CD4-positive, CD25-positive, alpha-beta regulatory T cell (primary cell): ENCODE data around the gene CCNY. TPM values are rescaled to one million over a fixed set of nuclear protein-coding genes. Genes with fewer than 3 reads are reported as not detected.
"Not testable (repeated sequence)": the region's sequence is repeated elsewhere in the genome, so short reads cannot be mapped to it uniquely, and the experiment has no call there.

ENCODE experiments used
- ATAC-seq, 2 donors: fragments of 150-1000 bp; cut with Tn5 transposase; one replicate each; pipeline ENCODE4 v1.10.0; 2021; ENCODE audit warnings: low read depth in 2 of 2, moderate number of reproducible peaks in 2 of 2, moderate library complexity in 1 of 2
- DNase-seq, 3 donors: peaks; one replicate each; pipeline versions ENCODE4 v3.0.0 to v3.0.0-alpha.2; 2012 to 2022; ENCODE audit warnings: mixed read lengths in 1 of 3
- H3K27ac ChIP-seq: one replicate; pipeline ENCODE4 v1.7.0; 2013; ENCODE audit warnings: mild to moderate bottlenecking, low read length; ENCODE audit not compliant: insufficient read depth, poor library complexity, severe bottlenecking
- H3K27me3 ChIP-seq: one replicate; pipeline ENCODE4 v1.7.0; 2013; ENCODE audit warnings: low read length; ENCODE audit not compliant: control insufficient read depth, insufficient read depth
- H3K36me3 ChIP-seq: one replicate; pipeline ENCODE4 v1.7.0; 2013; ENCODE audit warnings: mild to moderate bottlenecking, low read length, moderate library complexity; ENCODE audit not compliant: control insufficient read depth, insufficient read depth
- H3K4me1 ChIP-seq: 2 replicates; pipeline ENCODE4 v1.7.0; 2013; ENCODE audit warnings: mild to moderate bottlenecking, low read length; ENCODE audit not compliant: insufficient read depth, control insufficient read depth, poor library complexity, severe bottlenecking
- H3K4me3 ChIP-seq: one replicate; pipeline ENCODE4 v1.7.0; 2013; ENCODE audit warnings: low read depth, mild to moderate bottlenecking, low read length, moderate library complexity
- H3K9me3 ChIP-seq, 2 experiments: 1 replicate in 1 of 2; 2 replicates in 1 of 2; pipeline ENCODE4 v1.7.0; 2013; ENCODE audit warnings: low read length in 2 of 2, mild to moderate bottlenecking in 1 of 2, moderate library complexity in 1 of 2; ENCODE audit not compliant: control insufficient read depth in 2 of 2
- H3K27ac Mint-ChIP-seq, 3 donors: one replicate each; pipeline ENCODE4 v1.8.0; 2020 to 2022; ENCODE audit warnings: mild to moderate bottlenecking in 3 of 3, mixed read lengths in 3 of 3, moderate library complexity in 2 of 3
- H3K27me3 Mint-ChIP-seq: one replicate; pipeline ENCODE4 v1.8.0; 2022; ENCODE audit warnings: mild to moderate bottlenecking, mixed read lengths
- H3K36me3 Mint-ChIP-seq: one replicate; pipeline ENCODE4 v1.8.0; 2020; ENCODE audit warnings: mixed read lengths
- H3K4me1 Mint-ChIP-seq, 4 donors: one replicate each; pipeline ENCODE4 v1.8.0; 2020 to 2022; ENCODE audit warnings: mixed read lengths in 4 of 4, mild to moderate bottlenecking in 1 of 4
- H3K4me3 Mint-ChIP-seq, 4 donors: one replicate each; pipeline ENCODE4 v1.8.0; 2020 to 2022; ENCODE audit warnings: mild to moderate bottlenecking in 4 of 4, mixed read lengths in 4 of 4, moderate library complexity in 3 of 4
- H3K9me3 Mint-ChIP-seq, 7 donors: one replicate each; pipeline ENCODE4 v1.8.0; 2020 to 2022; ENCODE audit warnings: mixed read lengths in 7 of 7, mild to moderate bottlenecking in 3 of 7, moderate library complexity in 2 of 7
- polyA plus RNA-seq, 4 donors: library from polyadenylated mRNA; unstranded; fragments of 300-500 nt; fragmentation: Illumina TruSeq; gene quantifications; one replicate each; pipeline ENCODE4 v1.2.3, GENCODE V29; 2021
- total RNA-seq: library from RNA; stranded (reverse); gene quantifications from one replicate; pipeline ENCODE4 v1.2.3, GENCODE V29; 2022

The CCNY gene
- total and polyA plus RNA-seq, 5 donors from 2014 or later, result 6.4 to 58.3 (median 13.1) TPM

DNA sequence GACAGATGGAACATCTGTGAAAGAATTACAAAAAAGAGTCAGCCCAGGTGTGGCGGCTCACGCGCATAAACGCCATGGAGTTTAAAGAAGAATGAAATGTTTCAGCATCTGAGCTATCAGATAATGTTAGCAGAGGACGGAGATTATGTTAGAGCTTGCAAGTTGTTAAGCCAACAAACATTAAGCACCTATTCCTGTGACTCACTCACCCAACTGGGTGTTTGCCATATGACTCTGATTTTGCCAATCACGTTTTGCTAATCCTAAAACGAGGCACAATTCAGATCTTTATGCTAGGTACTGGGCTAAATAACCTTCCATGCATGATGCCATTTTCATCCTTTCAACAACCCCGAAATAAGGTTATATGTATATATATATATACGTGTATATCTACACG lies 29.0 kb upstream of the CCNY start:
- no peak overlapping the region for H3K4me3 Mint-ChIP-seq
- H3K9me3 Mint-ChIP-seq, result no peaks in the 10 kb centered on the region
- peaks cover 18% of the 10 kb centered on the region for H3K27me3 Mint-ChIP-seq
- Histone ChIP-seq H3K4me1 (no peaks in the 10 kb centered on the region), H3K27ac (no peak overlapping the region), H3K9me3 (no peaks in the 10 kb centered on the region), H3K36me3 (no peaks in the 10 kb centered on the region), H3K27me3 (no peaks in the 10 kb centered on the region), H3K4me3 (no peak overlapping the region)
- no peaks in the 10 kb centered on the region for H3K36me3 Mint-ChIP-seq
- no peak overlapping the region for H3K27ac Mint-ChIP-seq
- DNase-seq, result no peak
- no peaks in the 10 kb centered on the region for H3K4me1 Mint-ChIP-seq
- ATAC-seq, result no peak

DNA sequence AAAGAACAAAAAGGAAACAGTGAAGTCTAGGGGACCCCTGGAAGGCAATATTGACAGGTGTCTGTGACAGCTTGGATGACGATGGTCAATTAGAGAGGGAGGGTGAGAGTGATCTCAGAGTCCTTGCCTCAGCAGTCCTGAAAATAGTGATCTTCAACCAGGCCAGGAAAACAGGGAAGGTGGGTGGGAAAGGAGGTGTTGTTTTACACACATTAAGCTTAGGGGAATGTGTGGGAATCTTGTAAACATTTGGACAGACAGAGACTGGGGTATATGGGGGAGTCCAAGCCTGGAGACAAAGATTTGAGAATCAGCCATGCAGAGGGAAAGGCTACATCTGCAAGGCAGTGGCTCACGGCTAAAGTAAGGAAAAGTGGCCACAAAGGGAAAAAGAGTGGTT lies 27.5 kb upstream of the CCNY start:
- H3K36me3 Mint-ChIP-seq, result no peaks in the 10 kb centered on the region
- H3K27me3 Mint-ChIP-seq, result peaks cover 18% of the 10 kb centered on the region
- Histone ChIP-seq H3K27me3 (no peaks in the 10 kb centered on the region), H3K4me1 (no peaks in the 10 kb centered on the region), H3K4me3 (no peak overlapping the region), H3K9me3 (no peaks in the 10 kb centered on the region), H3K27ac (no peak overlapping the region), H3K36me3 (no peaks in the 10 kb centered on the region)
- DNase-seq (no peak), ATAC-seq (no peak)
- no peak overlapping the region for H3K4me3 Mint-ChIP-seq
- no peak overlapping the region for H3K27ac Mint-ChIP-seq
- H3K4me1 Mint-ChIP-seq, result no peaks in the 10 kb centered on the region
- H3K9me3 Mint-ChIP-seq, result peaks cover 0 to 4% (median 0%) of the 10 kb centered on the region in 7 donors

DNA sequence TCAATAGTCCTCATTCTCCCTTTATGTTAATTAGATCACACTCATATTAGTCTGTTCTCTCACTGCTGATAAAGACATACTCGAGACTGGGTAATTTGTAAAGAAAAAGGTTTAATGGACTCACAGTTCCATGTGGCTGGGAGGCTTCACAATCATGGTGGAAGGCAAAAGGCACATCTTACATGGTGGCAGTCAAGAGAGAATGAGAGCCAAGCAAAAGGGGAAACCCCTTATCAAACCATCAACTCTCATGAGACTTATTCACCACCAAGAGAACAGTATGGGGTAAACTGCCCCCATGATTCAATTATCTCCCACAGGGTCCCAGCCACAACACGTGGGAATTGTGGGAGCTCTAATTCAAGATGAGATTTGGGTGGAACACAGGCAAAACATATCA lies 22.2 kb upstream of the CCNY start:
- not testable (repeated sequence) for DNase-seq, H3K36me3 ChIP-seq, H3K27ac ChIP-seq, H3K4me3 ChIP-seq, H3K9me3 ChIP-seq, H3K27me3 ChIP-seq, H3K4me3 Mint-ChIP-seq, H3K27me3 Mint-ChIP-seq, H3K4me1 Mint-ChIP-seq, ATAC-seq, H3K4me1 ChIP-seq
- H3K27ac Mint-ChIP-seq, result peak overlapping the region in 1 of 3 donors; percentile 35
- peaks cover 28% of the 10 kb centered on the region for H3K36me3 Mint-ChIP-seq
- peaks cover 0 to 15% (median 4%) of the 10 kb centered on the region in 7 donors for H3K9me3 Mint-ChIP-seq

DNA sequence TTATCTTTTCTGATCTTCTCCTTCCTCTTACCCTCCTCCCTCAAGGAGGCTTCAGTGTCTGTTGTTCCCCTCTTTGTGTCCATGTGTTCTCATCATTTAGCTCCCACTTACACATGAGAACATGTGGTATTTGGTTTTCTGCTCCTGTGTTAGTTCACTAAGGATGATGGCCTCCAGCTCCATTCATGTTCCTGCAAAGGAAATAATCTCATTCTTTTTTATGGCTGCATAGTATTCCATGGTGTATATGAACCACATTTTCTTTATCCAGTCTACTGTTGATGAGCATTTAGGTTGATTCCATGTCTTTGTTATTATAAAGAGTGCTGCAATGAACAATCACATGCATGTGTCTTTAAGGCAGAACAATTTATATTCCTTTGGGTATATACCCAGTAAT lies 21.1 kb upstream of the CCNY start:
- DNase-seq, H3K27ac Mint-ChIP-seq, H3K27ac ChIP-seq, ATAC-seq, H3K4me3 Mint-ChIP-seq, H3K27me3 ChIP-seq, H3K4me1 ChIP-seq, H3K4me3 ChIP-seq, H3K36me3 ChIP-seq, H3K27me3 Mint-ChIP-seq, H3K9me3 ChIP-seq: not testable (repeated sequence)
- Mint-ChIP-seq H3K9me3 (peaks cover 0 to 15% (median 4%) of the 10 kb centered on the region in 7 donors), H3K4me1 (peaks cover 0 to 12% (median 4%) of the 10 kb centered on the region in 4 donors), H3K36me3 (peaks cover 28% of the 10 kb centered on the region)

GRCh38 chr10:35316218-35316967 lies 19.9 kb upstream of the CCNY start:
- peaks cover 0 to 14% (median 5%) of the 10 kb centered on the region in 4 donors for H3K4me1 Mint-ChIP-seq
- peak overlapping the region in 2 of 3 donors; percentile 6 to 32 for H3K27ac Mint-ChIP-seq
- DNase-seq (no peak), ATAC-seq (no peak)
- peaks cover 33% of the 10 kb centered on the region for H3K36me3 Mint-ChIP-seq
- Histone ChIP-seq H3K9me3 (no peaks in the 10 kb centered on the region), H3K36me3 (peaks cover 8% of the 10 kb centered on the region), H3K4me1 (no peaks in the 10 kb centered on the region), H3K27ac (no peak overlapping the region), H3K4me3 (no peak overlapping the region), H3K27me3 (no peaks in the 10 kb centered on the region)
- no peaks in the 10 kb centered on the region for H3K27me3 Mint-ChIP-seq
- peaks cover 0 to 15% (median 4%) of the 10 kb centered on the region in 7 donors for H3K9me3 Mint-ChIP-seq
- no peak overlapping the region for H3K4me3 Mint-ChIP-seq

- peaks cover 0 to 14% (median 9%) of the 10 kb centered on the region in 4 donors for H3K4me1 Mint-ChIP-seq
- peaks cover 10% of the 10 kb centered on the region for H3K36me3 ChIP-seq
- no peak for ATAC-seq
- H3K9me3 Mint-ChIP-seq, result peaks cover 0 to 11% (median 6%) of the 10 kb centered on the region in 7 donors
- H3K4me3 Mint-ChIP-seq, result no peak overlapping the region
- no peak overlapping the region for H3K4me3 ChIP-seq
- no peaks in the 10 kb centered on the region for H3K4me1 ChIP-seq
- no peak for DNase-seq
- no peaks in the 10 kb centered on the region for H3K27me3 Mint-ChIP-seq
- peaks cover 4 to 6% of the 10 kb centered on the region in 2 experiments for H3K9me3 ChIP-seq
- H3K27ac Mint-ChIP-seq, result no peak overlapping the region
- H3K36me3 Mint-ChIP-seq, result peaks cover 49% of the 10 kb centered on the region
- no peak overlapping the region for H3K27ac ChIP-seq
- H3K27me3 ChIP-seq, result no peaks in the 10 kb centered on the region
These were observed 17.8 kb upstream of the CCNY start for GRCh38 chr10:35318551-35318950.

- peak overlapping the region in 2 of 3 donors; percentile 5 to 13 for H3K27ac Mint-ChIP-seq
- no peaks in the 10 kb centered on the region for H3K27me3 ChIP-seq
- H3K36me3 Mint-ChIP-seq, result peaks cover 43% of the 10 kb centered on the region
These were observed 16.0 kb upstream of the CCNY start for GRCh38 chr10:35320341-35320740.

DNA sequence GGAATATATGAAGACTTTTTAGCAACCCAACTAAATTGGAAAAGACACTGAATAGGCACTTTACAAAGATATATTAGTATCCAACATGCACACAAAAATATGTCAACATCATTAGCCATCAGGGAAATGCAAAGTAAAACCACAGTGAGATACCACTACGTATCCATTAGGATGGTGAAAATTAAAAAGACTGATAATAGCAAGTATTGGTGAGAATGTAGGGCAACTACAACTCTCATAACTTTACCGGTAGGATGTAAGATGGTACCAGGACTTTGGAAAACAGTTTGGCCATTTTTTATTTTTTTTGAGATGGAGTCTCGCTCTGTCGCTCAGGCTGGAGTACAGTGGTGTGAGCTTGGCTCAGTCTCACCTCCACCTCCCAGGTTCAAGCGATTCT lies 13.7 kb upstream of the CCNY start:
- H3K27me3 Mint-ChIP-seq, result no peaks in the 10 kb centered on the region
- H3K4me3 Mint-ChIP-seq, result no peak overlapping the region
- no peaks in the 10 kb centered on the region for H3K4me1 ChIP-seq
- no peak overlapping the region for H3K4me3 ChIP-seq
- no peak for ATAC-seq
- peaks cover 24% of the 10 kb centered on the region for H3K36me3 Mint-ChIP-seq
- DNase-seq, result no peak
- no peaks in the 10 kb centered on the region for H3K27me3 ChIP-seq
- H3K36me3 ChIP-seq, result peaks cover 12% of the 10 kb centered on the region
- H3K27ac ChIP-seq, result no peak overlapping the region
- H3K9me3 ChIP-seq, result peaks cover 4 to 6% of the 10 kb centered on the region in 2 experiments
- H3K27ac Mint-ChIP-seq, result no peak overlapping the region
- H3K4me1 Mint-ChIP-seq, result peaks cover 8 to 19% (median 13%) of the 10 kb centered on the region in 4 donors
- peaks cover 0 to 5% (median 0%) of the 10 kb centered on the region in 7 donors for H3K9me3 Mint-ChIP-seq

More at GRCh38 chr10:35320341-35320740, 16.0 kb upstream of the CCNY start:
- Mint-ChIP-seq H3K27me3 (no peaks in the 10 kb centered on the region), H3K9me3 (peaks cover 0 to 5% (median 1%) of the 10 kb centered on the region in 7 donors), H3K4me3 (no peak overlapping the region), H3K4me1 (peaks cover 0 to 15% (median 13%) of the 10 kb centered on the region in 4 donors)
- no peak overlapping the region for H3K27ac ChIP-seq
- H3K4me3 ChIP-seq, result no peak overlapping the region
- peaks cover 10% of the 10 kb centered on the region for H3K36me3 ChIP-seq
- H3K4me1 ChIP-seq, result no peaks in the 10 kb centered on the region
- DNase-seq (no peak), ATAC-seq (no peak)
- H3K9me3 ChIP-seq, result peaks cover 4 to 6% of the 10 kb centered on the region in 2 experiments
